ENCODE data around the gene KREMEN1.

DNA sequence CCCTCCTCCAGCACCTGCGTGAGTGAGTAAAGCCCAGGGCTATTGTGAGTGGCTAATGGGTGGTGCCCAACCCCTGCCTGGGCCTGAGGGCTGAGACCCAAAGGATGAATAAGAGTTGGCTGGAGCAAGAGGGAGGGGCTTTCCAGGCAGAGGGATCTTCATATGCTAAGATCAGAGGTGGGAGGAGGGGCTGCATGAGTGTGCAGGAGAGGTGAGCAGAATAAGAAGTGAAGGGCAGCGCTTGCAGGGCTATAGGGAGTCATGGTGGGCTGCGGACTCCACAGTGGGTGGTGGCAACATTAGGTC, 136.7 kb downstream of the KREMEN1 start:
- TF ChIP-seq, protein P1, sequence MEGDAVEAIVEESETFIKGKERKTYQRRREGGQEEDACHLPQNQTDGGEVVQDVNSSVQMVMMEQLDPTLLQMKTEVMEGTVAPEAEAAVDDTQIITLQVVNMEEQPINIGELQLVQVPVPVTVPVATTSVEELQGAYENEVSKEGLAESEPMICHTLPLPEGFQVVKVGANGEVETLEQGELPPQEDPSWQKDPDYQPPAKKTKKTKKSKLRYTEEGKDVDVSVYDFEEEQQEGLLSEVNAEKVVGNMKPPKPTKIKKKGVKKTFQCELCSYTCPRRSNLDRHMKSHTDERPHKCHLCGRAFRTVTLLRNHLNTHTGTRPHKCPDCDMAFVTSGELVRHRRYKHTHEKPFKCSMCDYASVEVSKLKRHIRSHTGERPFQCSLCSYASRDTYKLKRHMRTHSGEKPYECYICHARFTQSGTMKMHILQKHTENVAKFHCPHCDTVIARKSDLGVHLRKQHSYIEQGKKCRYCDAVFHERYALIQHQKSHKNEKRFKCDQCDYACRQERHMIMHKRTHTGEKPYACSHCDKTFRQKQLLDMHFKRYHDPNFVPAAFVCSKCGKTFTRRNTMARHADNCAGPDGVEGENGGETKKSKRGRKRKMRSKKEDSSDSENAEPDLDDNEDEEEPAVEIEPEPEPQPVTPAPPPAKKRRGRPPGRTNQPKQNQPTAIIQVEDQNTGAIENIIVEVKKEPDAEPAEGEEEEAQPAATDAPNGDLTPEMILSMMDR (conservative IDR thresholded peaks at IDR 0.05; ENCODE audit: low read depth in 2 of 2), result no peak
- TF ChIP-seq POLR2AphosphoS5 (IDR thresholded peaks at IDR 0.05; ENCODE audit: low read depth) (no peak), EZH2 (IDR thresholded peaks at IDR 0.05; ENCODE audit: low read depth, unreplicated experiment) (no peak), CREB1 (CRISPR knock-in tag; IDR thresholded peaks at IDR 0.05; ENCODE audit: low read depth) (no peak), JUNB (IDR thresholded peaks at IDR 0.05; ENCODE audit: unreplicated experiment) (no peak), STAT1 (IDR thresholded peaks at IDR 0.05; ENCODE audit: unreplicated experiment) (no peak), EZH2phosphoT487 (IDR thresholded peaks at IDR 0.05; ENCODE audit: unreplicated experiment) (no peak), ZNF331 (CRISPR knock-in tag; IDR thresholded peaks at IDR 0.05; ENCODE audit: low read depth) (no peak), NANOG (IDR thresholded peaks at IDR 0.05; ENCODE audit: borderline replicate concordance) (no peak)
- TF ChIP-seq, protein P2, sequence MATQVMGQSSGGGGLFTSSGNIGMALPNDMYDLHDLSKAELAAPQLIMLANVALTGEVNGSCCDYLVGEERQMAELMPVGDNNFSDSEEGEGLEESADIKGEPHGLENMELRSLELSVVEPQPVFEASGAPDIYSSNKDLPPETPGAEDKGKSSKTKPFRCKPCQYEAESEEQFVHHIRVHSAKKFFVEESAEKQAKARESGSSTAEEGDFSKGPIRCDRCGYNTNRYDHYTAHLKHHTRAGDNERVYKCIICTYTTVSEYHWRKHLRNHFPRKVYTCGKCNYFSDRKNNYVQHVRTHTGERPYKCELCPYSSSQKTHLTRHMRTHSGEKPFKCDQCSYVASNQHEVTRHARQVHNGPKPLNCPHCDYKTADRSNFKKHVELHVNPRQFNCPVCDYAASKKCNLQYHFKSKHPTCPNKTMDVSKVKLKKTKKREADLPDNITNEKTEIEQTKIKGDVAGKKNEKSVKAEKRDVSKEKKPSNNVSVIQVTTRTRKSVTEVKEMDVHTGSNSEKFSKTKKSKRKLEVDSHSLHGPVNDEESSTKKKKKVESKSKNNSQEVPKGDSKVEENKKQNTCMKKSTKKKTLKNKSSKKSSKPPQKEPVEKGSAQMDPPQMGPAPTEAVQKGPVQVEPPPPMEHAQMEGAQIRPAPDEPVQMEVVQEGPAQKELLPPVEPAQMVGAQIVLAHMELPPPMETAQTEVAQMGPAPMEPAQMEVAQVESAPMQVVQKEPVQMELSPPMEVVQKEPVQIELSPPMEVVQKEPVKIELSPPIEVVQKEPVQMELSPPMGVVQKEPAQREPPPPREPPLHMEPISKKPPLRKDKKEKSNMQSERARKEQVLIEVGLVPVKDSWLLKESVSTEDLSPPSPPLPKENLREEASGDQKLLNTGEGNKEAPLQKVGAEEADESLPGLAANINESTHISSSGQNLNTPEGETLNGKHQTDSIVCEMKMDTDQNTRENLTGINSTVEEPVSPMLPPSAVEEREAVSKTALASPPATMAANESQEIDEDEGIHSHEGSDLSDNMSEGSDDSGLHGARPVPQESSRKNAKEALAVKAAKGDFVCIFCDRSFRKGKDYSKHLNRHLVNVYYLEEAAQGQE (IDR thresholded peaks at IDR 0.05; ENCODE audit: unreplicated experiment), result no peak
- TF ChIP-seq, protein P3, sequence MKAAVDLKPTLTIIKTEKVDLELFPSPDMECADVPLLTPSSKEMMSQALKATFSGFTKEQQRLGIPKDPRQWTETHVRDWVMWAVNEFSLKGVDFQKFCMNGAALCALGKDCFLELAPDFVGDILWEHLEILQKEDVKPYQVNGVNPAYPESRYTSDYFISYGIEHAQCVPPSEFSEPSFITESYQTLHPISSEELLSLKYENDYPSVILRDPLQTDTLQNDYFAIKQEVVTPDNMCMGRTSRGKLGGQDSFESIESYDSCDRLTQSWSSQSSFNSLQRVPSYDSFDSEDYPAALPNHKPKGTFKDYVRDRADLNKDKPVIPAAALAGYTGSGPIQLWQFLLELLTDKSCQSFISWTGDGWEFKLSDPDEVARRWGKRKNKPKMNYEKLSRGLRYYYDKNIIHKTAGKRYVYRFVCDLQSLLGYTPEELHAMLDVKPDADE (IDR thresholded peaks at IDR 0.05), result no peak
